GM10248 (cell line): ENCODE results near the gene ATP2A1.
A peak's percentile ranks its signal among the peaks of the same experiment; 100 is the strongest.

ENCODE experiments used
- CTCF ChIA-PET: fragments of 300-600 bp; sonication (Branson Sonifier 250); formaldehyde crosslinking; extraction: SDS; loops from one replicate; lab custom pipeline; 2021; ENCODE audit warnings: antibody characterized with exemption; lab: Yijun Ruan, JAX
- POLR2A ChIA-PET: fragments of 350-650 bp; sonication (Branson Sonifier 250); formaldehyde crosslinking; extraction: SDS; loops from one replicate; lab custom pipeline; 2020; ENCODE audit warnings: antibody characterized with exemption; lab: Yijun Ruan, JAX
- DNase-seq: peaks from one replicate; pipeline ENCODE4 v3.0.0; 2012; ENCODE audit errors: extremely low spot score
- TF ChIP-seq, protein P1 (sequence below): IDR thresholded peaks from 2 replicates; pipeline ENCODE4 v1.5.1; 2012; ENCODE audit warnings: mild to moderate bottlenecking, low read depth; ENCODE audit errors: extremely low read depth, missing control alignments, control extremely low read depth

ATP2A1 gene

GRCh38 chr16:28872952-28873351 lies 5.3 kb upstream of the ATP2A1 start:
- CTCF ChIA-PET = interaction anchor here (1.0 to 8.3 kb wide), 11 partner anchors 7 to 76 kb away, joined by 3 to 65 read pairs (median 4); partner anchors contain the start of genes CD19 and SH2B1
- POLR2A ChIA-PET = interaction anchor here (1.3 kb wide), 1 partner anchor 60 kb away, joined by 3 read pairs; no protein-coding TSS in a partner anchor
- DNase-seq = no peak
- TF ChIP-seq, protein P1, sequence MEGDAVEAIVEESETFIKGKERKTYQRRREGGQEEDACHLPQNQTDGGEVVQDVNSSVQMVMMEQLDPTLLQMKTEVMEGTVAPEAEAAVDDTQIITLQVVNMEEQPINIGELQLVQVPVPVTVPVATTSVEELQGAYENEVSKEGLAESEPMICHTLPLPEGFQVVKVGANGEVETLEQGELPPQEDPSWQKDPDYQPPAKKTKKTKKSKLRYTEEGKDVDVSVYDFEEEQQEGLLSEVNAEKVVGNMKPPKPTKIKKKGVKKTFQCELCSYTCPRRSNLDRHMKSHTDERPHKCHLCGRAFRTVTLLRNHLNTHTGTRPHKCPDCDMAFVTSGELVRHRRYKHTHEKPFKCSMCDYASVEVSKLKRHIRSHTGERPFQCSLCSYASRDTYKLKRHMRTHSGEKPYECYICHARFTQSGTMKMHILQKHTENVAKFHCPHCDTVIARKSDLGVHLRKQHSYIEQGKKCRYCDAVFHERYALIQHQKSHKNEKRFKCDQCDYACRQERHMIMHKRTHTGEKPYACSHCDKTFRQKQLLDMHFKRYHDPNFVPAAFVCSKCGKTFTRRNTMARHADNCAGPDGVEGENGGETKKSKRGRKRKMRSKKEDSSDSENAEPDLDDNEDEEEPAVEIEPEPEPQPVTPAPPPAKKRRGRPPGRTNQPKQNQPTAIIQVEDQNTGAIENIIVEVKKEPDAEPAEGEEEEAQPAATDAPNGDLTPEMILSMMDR = no peak

DNA sequence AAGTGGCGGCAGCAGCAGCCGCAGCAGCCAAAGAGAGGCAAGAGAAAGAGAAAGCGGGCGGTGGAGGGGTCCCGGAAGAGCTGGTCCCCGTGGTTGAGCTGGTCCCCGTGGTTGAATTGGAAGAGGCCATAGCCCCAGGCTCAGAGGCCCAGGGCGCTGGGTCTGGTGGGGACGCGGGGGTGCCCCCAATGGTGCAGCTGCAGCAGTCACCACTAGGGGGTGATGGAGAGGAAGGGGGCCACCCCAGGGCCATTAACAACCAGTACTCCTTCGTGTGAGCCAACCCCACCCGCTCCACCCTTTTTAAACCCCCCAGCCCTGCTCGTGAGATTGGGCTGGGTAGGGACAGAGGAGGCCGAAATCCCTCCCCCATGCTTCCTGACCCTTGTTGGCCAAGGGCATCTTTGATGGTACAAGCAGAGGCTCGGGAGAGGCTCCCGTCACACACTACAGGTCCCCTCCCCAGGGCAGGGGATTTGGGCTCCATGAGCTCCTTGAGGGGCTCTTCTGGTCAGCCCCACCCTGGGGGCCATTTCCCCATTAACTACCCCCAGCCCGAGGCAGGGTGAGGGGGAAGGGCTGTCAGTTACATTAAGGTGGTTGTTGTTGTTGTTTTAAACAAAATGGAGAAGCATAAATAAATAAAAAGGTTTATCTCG lies 4.6 kb upstream of the ATP2A1 start:
- POLR2A ChIA-PET = interaction anchor here (0.6 to 1.3 kb wide), 3 partner anchors 39 to 59 kb away, joined by 3 to 15 read pairs (median 4); no protein-coding TSS in a partner anchor
- TF ChIP-seq, protein P1 = peak; percentile 55
- CTCF ChIA-PET = interaction anchor here (0.9 to 8.3 kb wide), 16 partner anchors 8 to 104 kb away, joined by 3 to 65 read pairs (median 4); partner anchors contain the start of genes CD19 and SH2B1
- DNase-seq = peak; percentile 74

GRCh38 chr16:28874406-28874805 lies 3.9 kb upstream of the ATP2A1 start:
- CTCF ChIA-PET = interaction anchor here (0.8 to 8.3 kb wide), 17 partner anchors 8 to 103 kb away, joined by 3 to 65 read pairs (median 5); partner anchors contain the start of gene SH2B1
- POLR2A ChIA-PET = interaction anchor here (1.1 to 1.3 kb wide), 2 partner anchors 50 to 58 kb away, joined by 3 to 4 read pairs; no protein-coding TSS in a partner anchor
- DNase-seq = no peak
- TF ChIP-seq, protein P1 = no peak

DNA sequence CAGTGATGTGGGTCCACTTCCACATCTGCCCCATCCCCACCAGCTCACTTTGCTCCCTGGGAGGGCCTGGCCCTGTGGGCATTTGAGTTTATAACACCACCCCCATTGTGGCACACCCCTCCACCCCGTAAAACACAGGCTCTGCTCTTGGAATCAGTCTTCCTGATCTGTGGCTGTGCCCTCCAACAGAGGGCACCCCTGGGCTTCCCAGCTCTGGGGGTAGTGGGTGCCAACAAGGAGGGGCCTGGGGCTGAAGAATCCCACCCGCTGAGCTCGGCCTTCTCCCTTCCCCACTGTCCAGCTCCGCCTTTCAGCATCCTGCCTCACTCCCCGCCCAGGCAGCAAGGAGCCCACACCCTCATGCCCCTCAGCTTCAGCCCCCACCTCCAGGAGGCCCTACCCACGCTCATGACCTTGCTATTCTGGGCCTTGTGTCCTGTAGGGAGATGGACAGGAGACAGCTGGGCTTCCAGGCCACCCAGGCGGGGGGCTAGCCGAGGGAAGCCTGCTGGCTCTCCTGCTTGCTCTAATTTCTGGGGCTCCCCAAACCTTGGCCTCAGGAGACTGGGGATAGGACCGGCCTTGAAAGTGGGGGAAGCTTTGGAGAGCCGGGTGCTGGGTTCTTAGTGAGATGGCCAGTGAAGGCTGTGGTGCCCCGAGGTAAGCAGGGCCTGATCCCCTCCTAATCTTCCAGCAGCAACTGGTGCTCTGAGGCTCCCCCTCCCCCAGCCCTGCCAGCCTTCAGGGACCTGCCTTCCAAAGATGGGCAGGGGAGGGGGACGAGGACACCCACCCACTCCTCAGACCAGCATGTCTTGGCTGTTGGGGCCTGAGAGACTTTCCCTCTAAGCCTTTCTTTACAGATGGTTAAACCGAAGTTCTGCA lies 2.9 kb upstream of the ATP2A1 start:
- ChIA-PET POLR2A (interaction anchor here (1.1 kb wide), 1 partner anchor 49 kb away, joined by 4 read pairs; no protein-coding TSS in a partner anchor), CTCF (interaction anchor here (0.8 to 8.3 kb wide), 9 partner anchors 9 to 70 kb away, joined by 3 to 65 read pairs (median 8); partner anchors contain the start of gene SH2B1)
- DNase-seq = no peak
- TF ChIP-seq, protein P1 = peak; percentile 9

- TF ChIP-seq, protein P1 = no peak
- DNase-seq = no peak
- POLR2A ChIA-PET = no interaction called here
- CTCF ChIA-PET = interaction anchor here (1.4 to 8.3 kb wide), 4 partner anchors 10 to 69 kb away, joined by 3 to 65 read pairs (median 8); no protein-coding TSS in a partner anchor
Measured at GRCh38 chr16:28876019-28876659, 2.1 kb upstream of the ATP2A1 start.
